ENCODE measurements around the gene THRB. TPM values are rescaled to one million over a fixed set of nuclear protein-coding genes. Genes with fewer than 3 reads are reported as not detected.

The THRB gene
- total and polyA plus RNA-seq, 9 of the 15 experiments (the other 6 are each of a cell fraction or from before 2014, with no cell fraction given): 1.7 to 14.9 (median 6.9) TPM

DNA sequence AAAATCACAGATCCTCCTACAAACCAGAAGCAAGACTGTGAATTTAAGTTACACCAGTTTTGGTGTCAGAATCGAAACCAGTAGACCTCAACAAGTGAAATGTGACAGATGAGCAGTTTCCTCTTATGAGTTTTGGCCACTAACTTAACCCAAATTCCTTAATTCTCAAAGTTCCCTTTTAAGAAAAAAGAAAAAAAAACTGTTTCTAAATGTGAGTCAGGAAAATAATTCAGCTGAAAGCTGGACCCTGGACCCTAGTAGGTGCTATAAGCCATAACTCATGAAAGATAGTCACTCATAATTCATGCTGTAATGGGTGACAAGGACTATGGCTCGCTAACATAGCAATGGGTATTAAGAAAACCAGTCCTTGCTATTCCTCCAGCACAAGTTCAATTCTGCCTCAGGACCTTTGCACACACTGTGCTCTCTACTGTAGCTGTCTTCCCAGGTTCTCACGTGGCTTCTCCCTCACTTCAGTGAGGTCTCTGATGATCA is 9.0 kb upstream of the THRB start:
- BruUV-seq (replicated peaks): no TSS peak
- TF ChIP-seq, protein P1, sequence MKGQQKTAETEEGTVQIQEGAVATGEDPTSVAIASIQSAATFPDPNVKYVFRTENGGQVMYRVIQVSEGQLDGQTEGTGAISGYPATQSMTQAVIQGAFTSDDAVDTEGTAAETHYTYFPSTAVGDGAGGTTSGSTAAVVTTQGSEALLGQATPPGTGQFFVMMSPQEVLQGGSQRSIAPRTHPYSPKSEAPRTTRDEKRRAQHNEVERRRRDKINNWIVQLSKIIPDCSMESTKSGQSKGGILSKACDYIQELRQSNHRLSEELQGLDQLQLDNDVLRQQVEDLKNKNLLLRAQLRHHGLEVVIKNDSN (CRISPR knock-in tag; IDR thresholded peaks at IDR 0.05): no peak
- TF ChIP-seq RBM25 (IDR thresholded peaks at IDR 0.05; ENCODE audit: low read depth, low read length, severe bottlenecking) (peak; percentile 95), ADNP (tag; IDR thresholded peaks at IDR 0.05) (0 out of 2 replicates have a peak, but pooled peaks have one; percentile 25), PHF8 (IDR thresholded peaks at IDR 0.05; ENCODE audit: borderline replicate concordance, low read length) (no peak), ELF4 (CRISPR knock-in tag; IDR thresholded peaks at IDR 0.05) (no peak), KDM1A (IDR thresholded peaks at IDR 0.05) (peak; percentile 61 to 70), MEIS2 (IDR thresholded peaks at IDR 0.05; ENCODE audit: partially characterized antibody) (peak; percentile 4)
- TF ChIP-seq, protein P2, sequence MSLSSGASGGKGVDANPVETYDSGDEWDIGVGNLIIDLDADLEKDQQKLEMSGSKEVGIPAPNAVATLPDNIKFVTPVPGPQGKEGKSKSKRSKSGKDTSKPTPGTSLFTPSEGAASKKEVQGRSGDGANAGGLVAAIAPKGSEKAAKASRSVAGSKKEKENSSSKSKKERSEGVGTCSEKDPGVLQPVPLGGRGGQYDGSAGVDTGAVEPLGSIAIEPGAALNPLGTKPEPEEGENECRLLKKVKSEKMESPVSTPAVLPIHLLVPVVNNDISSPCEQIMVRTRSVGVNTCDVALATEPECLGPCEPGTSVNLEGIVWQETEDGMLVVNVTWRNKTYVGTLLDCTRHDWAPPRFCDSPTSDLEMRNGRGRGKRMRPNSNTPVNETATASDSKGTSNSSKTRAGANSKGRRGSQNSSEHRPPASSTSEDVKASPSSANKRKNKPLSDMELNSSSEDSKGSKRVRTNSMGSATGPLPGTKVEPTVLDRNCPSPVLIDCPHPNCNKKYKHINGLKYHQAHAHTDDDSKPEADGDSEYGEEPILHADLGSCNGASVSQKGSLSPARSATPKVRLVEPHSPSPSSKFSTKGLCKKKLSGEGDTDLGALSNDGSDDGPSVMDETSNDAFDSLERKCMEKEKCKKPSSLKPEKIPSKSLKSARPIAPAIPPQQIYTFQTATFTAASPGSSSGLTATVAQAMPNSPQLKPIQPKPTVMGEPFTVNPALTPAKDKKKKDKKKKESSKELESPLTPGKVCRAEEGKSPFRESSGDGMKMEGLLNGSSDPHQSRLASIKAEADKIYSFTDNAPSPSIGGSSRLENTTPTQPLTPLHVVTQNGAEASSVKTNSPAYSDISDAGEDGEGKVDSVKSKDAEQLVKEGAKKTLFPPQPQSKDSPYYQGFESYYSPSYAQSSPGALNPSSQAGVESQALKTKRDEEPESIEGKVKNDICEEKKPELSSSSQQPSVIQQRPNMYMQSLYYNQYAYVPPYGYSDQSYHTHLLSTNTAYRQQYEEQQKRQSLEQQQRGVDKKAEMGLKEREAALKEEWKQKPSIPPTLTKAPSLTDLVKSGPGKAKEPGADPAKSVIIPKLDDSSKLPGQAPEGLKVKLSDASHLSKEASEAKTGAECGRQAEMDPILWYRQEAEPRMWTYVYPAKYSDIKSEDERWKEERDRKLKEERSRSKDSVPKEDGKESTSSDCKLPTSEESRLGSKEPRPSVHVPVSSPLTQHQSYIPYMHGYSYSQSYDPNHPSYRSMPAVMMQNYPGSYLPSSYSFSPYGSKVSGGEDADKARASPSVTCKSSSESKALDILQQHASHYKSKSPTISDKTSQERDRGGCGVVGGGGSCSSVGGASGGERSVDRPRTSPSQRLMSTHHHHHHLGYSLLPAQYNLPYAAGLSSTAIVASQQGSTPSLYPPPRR (CRISPR knock-in tag; IDR thresholded peaks at IDR 0.05; ENCODE audit: borderline replicate concordance): no peak
- TF ChIP-seq, protein P3, sequence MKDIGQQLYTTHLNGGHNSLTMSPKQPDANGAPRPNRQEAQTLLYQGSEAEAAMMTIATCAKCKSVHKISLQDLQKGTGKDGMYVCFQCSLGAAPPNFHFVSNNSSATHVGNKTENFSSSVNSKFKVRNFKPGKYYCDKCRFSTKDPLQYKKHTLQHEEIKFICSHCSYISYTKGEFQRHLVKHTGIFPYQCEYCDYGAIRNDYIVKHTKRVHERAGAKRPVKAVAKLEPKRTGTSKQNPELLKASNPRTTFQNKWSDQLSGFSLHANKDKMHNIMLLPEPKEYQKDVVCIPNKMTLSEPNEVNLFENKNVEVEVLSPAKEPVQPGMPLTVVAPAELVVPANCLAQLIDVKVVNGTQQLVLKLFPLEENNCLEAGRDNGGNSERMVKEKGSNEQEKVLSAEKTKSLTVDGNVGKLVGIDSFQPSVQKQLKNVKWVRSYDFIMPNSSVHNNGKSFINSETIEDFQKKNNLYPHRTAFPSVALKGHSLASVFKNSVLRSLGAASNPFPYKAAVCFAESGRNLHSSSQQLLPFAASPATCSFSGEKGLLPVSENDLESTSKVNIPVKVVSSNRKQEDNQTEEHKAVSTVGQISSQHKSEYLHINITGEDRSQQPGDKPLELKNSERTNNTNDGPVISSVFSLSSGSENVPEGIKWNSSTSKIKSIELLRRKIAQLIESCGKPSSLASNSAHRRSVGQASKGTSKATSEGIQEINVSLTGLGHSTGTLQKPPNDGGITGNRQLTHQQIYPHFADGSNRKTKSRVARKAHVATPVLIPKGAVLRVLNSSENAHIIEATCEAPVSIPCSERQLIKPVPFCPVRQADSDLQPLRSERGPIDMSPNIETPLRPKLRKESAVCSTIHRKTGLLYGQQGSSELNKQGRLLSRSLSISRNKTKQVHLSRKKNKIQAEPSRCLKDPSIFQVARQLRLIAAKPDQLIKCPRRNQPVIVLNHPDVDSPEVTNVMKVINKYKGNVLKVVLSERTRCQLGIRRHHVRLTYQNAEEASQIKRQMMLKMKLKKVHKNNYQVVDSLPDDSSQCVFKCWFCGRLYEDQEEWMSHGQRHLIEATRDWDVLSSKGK (CRISPR knock-in tag; IDR thresholded peaks at IDR 0.05): no peak

More for the DNA sequence above, 9.0 kb upstream of the THRB start:
- Histone ChIP-seq H3K4me1 (replicated peaks in 1 of 2; ENCODE audit: control insufficient read depth in 2 of 2, insufficient read depth in 2 of 2, low read length in 2 of 2) (peaks cover 0 to 22% of the 10 kb centered on the region in 2 experiments; a peak in 2 of 5 replicates), H3K9ac (ENCODE audit: insufficient read depth in 1 of 2, low read depth in 2 of 2, low read length in 2 of 2) (no peak overlapping the region), H3K36me3 (ENCODE audit: control insufficient read depth, insufficient read depth, low read length) (no peaks in the 10 kb centered on the region; the same call in 2 of the 3 replicates), H3K4me3 (no peak overlapping the region), H3K9me3 (replicated peaks; ENCODE audit: control insufficient read depth, insufficient read depth, low read depth, low read length) (no peaks in the 10 kb centered on the region), H2AFZ (ENCODE audit: low read depth, low read length) (no peak overlapping the region), H3K27ac (ENCODE audit: extremely low read depth, low read depth, low read length) (no peak overlapping the region), H3K79me2 (ENCODE audit: control insufficient read depth, insufficient read depth, low read length) (no peaks in the 10 kb centered on the region), H3K4me2 (ENCODE audit: insufficient read depth, low read length) (no peak overlapping the region), H4K20me1 (replicated peaks; ENCODE audit: control insufficient read depth, insufficient read depth, low read length) (no peaks in the 10 kb centered on the region), H3K27me3 (ENCODE audit: control insufficient read depth in 2 of 2, insufficient read depth in 2 of 2, low read length in 2 of 2) (no peaks in the 10 kb centered on the region), H3K9me1 (ENCODE audit: control insufficient read depth, insufficient read depth, low read length) (no peaks in the 10 kb centered on the region)
- WGBS (ENCODE audit: insufficient coverage, low coverage, missing lambda C conversion rate): 56% methylated on average over 3 of the region's 3 CpGs
- in situ Hi-C loops (cut with MboI): no loop called here
- intact Hi-C loops (cut with micrococcal nuclease): no loop called here
- DNase-seq (ENCODE audit: extremely low read depth in 1 of 4, low spot score in 3 of 4) (no peak), FAIRE-seq (no peak), ATAC-seq (no peak)
- CTCF ChIA-PET (ENCODE audit: low intra/inter-chr PET ratio): no interaction called here
- POLR2A ChIA-PET: interaction anchor here (1.0 to 1.2 kb wide), 2 partner anchors 9 to 45 kb away, joined by 3 read pairs; partner anchors contain the start of gene THRB

Measured in K562 (cell line).